OCI-LY1 (cell line): Measurements from ENCODE around the gene TMEM98.

Experiments
- CTCF ChIP-seq: fragments of 200-600 bp; sonication (generic), shearing (Covaris generic); IDR thresholded peaks from 2 replicates; pipeline ENCODE4 v1.5.1; 2017; ENCODE audit warnings: mild to moderate bottlenecking, antibody characterized with exemption, low read length, moderate library complexity, mixed read lengths
- EZH2 ChIP-seq: fragments of 200-600 bp; sonication (generic), shearing (Covaris generic); IDR thresholded peaks from 2 replicates; pipeline ENCODE4 v1.8.0; 2017; ENCODE audit warnings: borderline replicate concordance, mixed run types, mild to moderate bottlenecking, antibody characterized with exemption, low read length, moderate library complexity, mixed read lengths

- TF ChIP-seq CTCF: no peak
- TF ChIP-seq EZH2: no peak
Measured at GRCh38 chr17:32903774-32904673, 23.9 kb upstream of the TMEM98 start.
